CD4-positive, alpha-beta T cell treated with Interleukin-12 subunit alpha and Interleukin-12 subunit beta, for 1 hour (primary cell): Measurements from ENCODE around the gene TXNDC5.

Experiments
- DNase-seq: peaks from one replicate; pipeline ENCODE4 v3.0.0-alpha.2; 2020

Gene TXNDC5

DNA sequence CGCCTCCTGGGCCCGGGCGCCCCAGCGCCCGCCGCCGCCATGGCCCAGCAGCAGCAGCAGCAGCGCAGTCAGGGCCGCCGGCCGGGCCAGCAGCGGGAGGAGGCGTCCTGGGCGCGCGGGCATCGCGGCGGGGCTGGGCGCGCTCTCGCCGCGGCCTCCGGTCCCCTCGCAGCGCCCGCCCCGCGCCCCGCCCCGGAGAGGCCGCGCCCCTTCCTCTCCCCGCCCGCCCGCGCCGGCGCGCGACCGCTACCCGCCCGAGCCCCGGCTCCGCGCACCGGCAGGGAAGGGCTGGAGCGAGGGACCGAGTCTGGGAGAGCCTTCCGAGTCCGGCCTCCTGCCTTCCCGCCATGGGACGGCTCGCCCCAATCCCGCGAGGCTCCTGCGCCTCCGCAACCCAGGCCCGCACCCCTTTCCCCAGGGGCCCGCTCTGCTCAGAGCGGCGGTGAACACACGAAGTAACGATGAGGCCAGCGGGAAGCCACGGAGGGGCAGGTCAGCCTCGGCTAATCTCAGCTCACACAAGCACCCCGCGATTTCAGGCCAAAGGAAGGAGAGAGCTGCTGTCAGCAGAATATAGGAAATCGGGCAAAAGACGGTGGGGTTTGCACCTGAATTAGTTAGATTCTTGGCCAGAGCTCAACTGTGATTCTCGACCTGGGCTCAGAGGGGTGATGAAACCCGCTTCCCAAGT lies at the start of gene TXNDC5:
Gene TXNDC5 (minus strand): TSS at position 135 of the 691 bp plus-strand sequence. CDS start 12 bp downstream, at position 123.
- DNase-seq = peak; percentile 73

DNA sequence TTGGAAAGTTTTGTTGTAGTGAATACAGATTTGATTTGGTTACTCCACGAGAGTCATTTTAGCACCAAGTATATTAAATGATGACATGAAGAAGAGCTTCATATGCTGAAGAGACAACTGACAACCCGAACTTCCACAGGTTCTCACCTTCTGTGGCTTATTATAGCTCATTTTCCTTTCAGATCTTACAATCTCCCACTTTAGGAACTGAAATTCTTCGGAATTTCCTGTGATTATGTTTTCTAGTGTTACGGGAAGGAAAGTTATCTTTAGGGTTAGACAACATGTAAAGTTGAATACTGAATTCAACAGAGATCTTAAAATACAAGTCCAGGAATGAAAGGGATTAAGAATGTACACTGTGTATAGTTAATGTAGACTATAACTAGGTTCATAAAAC lies 49.6 kb upstream of the TXNDC5 start:
- DNase-seq = no peak

DNA sequence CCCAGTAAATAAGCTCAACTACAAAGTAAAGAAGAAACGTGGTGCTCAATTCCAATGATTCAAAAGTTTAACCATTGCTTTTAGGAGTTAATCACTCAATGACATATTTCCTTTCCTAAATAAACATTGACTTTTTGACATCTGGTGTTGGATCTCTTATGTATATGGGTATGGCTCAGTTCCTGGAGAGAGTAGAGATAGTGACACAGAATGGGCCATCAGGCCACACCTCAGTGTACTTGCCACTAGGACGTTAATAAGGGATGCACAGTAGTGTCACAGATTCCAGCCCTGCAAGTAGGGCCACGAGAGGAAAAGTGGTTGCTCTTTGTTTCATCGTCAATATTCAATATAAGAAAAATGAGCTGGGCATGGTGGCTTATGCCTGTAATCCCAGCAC lies 48.9 kb upstream of the TXNDC5 start:
- DNase-seq = no peak

DNA sequence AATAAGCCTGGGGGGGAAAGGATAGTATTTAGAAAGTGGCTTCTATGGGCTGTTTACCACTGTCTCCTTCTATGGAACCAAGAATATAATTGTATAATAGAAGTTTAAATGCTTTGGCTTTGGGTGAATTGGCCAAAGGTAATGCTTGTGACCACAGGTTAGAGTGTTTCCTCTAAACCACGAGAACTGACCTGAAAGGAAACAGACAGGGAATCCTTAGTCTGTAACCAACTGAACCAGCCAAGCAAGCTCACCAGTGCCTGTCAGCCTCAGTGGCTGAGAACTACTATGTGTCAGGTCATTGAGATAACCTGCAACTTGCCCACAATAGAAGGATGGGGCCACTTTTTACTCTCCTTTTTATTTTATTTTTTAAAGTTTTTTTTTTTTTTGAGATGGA lies 47.9 kb upstream of the TXNDC5 start:
- no peak for DNase-seq

DNA sequence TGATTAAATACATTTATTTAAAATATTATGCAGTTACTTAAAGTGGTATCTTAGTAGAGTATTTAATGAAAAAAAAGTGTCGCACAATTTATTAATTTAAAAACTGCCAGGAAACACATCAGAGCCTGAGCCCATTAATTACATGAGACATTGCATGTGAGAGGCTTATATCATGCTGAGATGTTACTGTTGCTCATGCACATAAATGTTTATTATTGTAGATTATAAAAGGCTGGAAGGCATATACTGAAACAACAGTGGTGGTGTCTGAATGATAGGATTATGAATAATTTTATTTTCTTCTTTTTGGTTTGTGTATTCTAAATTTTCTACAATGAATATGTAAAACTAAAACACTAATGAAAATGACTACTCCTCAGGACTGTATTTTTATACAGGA lies 45.7 kb upstream of the TXNDC5 start:
- DNase-seq = no peak

DNA sequence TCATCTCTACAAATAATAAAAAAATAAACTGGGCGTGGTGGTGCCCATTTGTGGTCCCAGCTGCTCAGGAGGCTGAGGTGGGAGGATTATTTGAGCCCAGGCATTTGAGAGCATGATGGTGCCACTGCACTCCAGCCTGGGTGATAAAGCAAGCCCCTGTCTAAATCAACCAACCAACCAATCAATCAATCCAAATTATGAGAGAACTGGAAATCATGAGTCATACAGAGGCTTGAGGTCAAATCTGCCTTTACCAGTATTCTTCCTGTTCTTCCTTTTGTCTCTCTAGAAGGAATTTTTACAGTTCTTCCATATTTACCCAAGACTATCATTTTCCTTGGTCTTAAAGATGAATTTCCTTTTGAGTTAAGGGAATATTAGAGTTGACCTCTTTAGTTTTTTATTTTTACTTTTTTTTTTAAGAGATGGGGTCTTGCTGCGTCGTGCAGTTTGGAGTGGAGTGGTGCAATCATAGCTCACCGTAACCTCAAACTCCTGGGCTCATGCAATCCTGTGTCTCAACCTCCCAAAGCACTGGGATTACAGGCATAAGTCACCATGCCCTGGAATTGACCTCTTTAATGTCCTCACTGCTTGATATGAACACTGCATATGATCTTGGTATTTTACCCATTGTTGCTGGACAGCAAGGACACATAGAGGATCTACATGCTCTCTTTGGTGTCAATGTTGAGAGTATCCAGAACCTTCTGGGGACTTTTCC lies 44.1 kb upstream of the TXNDC5 start:
- no peak for DNase-seq

DNA sequence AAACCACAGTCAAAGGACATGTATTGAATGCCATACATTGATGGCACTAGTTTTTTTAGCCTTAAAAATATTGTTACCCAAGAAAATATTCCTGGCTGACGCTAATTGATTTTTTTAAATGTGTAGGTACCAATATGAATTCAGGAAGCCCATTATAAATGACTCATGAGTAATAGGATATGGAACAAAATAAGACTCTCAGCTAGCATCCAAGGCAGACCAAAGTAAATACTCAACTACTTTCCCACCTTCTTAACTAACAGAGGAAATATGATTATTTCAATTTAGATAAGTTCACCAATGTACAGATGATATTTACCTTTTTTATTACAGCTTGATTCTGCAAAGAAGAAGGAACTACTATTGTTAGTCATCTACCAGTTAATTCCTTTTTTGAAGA lies 43.2 kb upstream of the TXNDC5 start:
- DNase-seq = no peak

DNA sequence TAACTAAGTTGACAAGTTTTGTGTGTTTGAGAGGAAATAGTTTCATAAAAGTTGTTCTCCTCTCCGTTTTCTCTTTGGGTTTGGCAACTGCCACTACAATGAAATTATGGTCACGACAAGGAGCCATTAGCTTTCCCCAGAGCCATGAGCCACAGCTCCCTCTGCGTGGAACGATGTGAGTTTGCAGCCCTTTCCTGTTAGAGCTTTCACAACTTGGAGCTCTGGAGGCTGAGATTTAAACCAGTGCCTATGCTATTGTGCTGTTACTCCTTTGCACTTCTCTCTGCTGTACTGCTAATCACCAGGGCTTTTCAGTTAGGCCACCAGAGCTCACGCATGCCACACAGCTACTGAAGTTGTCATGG lies 29.3 kb upstream of the TXNDC5 start:
- DNase-seq = no peak

DNA sequence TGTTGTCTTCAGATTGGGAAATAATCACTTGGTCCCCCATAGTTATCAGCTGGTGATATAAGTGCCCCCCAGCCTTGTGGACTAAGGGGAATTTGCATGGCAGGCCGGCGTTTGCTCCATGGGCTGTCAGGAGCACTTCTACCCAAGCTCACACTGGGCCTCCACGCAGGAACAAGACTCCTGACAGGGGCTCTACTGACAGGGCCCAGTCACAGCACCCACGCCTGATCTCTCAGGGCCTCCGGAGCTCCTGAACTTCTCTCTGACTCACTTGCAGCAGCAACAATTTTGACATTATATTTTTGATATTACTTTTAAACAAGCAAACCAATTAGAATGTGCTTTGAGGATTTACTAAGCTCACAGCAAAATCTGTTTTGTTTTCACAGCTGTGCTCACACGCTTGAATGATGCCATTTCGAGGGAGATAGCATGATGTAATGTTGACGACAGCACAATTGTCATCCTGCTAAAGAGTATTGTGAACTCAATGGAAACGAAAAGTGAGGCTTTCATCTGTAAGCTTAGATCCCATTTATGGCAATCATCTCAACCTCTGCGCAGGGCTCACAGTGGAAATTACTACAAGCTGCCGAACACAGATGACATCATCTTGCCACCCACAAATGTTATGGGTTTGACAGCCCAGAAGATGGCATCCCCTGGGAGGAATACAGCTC lies 28.7 kb upstream of the TXNDC5 start:
- no peak for DNase-seq

DNA sequence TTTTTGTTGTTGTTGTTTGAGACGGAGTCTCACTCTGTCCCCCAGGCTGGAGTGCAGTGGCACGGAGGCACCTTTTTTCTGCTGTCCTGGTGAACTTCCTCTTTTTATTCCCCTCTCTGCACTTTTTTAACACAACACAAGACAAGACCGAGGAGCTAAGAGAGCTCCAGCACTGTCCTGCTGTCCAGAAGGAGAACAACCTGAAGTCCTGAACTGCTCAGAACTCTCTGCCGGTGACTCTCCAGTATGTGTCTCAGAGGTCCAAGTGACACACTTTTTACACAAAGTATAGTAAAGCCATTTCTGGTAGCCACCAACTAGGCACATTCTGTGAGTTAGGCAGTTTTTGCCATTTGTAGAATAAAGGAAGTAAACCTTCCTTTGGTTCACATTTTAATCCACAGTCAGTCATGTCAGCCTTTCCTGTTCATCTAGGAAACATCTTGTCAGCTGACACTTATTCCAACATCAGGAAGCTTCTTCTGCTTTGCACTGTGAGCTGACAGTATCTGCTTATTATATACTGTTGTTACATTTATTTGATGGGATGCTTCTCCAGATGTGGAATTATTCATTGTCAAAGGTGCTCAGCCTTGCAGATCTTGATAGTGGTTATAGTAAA lies 28.1 kb upstream of the TXNDC5 start:
- no peak for DNase-seq

DNA sequence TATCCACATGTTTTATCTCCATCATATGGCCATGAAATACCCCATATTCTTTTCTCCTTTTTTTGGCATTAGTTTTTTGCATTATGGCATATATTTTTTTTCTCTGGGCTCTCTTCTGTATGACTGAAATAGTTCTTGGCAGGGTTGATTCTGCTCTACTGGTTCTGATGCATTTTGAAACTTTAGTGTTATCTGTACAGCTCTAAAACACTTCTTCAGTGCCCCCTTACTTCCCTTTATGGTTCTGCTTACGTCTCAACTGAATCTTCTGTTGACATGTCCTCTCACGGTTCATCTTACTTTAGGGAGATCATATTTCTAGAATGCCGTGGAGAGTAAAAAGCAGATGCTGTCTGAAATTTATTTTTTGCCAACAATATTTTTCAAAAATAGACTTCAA lies 23.2 kb upstream of the TXNDC5 start:
- no peak for DNase-seq

DNA sequence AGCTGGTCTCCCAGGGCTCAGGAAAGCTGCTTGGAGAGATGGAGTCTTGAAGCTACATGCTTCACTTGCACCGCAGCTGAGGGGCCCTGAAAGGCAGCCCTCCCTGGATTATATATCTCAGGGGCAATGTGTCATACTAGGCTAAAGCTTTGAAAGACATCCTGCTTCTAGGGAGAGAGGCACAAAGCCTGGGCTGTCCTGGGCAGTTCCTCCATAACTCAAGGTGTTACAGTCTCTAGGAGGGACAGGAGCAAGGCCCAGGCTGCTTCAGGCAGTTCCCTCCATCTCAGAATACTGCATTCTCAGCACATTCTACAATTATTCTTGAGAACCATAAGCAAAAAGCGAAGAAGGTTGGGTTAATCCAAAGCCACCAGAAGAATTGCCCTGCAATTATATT lies 22.0 kb upstream of the TXNDC5 start:
- no peak for DNase-seq

DNA sequence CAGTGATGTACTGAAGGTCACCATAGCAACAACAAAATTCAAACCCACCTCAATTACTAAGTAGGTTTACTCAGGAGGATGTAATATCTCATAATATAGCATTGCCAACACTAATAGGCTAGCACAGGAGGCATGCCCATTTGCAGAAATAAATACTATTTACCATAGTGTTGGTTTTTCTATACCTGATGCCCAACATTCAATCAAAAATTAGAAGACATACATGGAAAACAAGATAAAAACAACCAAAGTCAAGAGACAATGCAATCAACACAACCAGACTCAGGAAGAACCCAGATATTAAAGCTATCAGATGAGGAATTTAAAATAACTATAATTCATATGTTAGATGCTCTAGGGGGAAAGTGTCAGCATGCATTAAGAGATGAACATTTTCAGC lies 14.3 kb upstream of the TXNDC5 start:
- no peak for DNase-seq

DNA sequence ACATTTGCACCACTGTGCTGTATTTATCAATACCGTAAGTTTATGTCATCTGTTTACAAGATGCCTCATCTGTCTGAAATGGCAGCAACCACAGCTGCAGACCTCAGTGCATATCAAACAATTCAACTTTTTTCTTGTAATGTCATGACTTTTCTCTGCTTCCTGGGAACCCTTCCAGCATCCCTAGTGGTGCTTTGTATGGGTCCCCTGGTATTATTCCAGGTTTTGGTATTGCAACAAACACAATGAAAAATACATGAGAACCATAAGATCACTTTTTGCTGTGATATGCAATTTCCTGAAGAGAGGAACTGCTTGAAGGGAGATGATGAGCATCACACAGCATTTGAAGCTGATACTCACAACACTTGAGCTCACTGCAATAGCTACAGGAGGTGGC lies 12.0 kb upstream of the TXNDC5 start:
- DNase-seq = no peak

DNA sequence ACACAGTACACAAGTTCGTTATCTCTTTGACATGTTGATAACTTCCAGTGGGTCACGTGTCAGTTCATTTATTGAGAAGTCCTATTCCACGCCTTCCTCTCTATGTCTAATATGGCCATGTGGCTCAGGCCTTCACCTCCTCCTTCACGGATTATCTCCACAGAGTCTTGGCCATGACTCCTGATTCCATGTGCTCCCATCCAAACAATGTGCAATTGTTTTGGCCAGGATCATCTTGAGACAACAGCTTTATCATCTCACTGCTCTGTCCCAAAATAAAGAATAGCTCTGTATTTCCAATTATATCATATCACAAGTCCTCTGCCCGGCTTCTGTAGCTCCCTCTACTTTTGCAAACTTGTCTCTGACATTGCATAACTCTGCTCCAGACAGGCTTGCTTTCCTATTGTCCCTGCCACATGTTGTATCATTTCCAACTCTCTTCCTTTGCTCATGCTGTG lies 11.1 kb upstream of the TXNDC5 start:
- DNase-seq = no peak

DNA sequence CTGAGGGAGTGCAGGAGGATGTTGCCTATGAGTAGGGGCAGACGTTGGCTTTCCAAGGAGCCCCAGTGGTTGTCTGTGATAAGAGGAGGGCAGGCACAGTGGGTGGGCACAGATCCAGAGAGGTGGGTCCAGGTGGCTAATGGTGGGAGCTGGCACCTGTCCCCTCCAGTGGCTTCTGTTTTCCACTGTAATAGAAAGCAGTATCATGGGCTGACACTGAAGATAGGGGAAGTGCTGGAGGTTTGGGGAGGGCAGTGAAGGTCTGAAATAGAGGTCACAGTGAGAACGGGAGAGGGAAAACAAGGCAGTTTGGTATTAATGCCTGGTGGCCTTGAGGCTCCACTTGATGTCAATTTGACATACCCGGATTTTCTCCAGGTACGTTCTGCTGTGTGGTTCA lies 10.5 kb upstream of the TXNDC5 start:
- DNase-seq = no peak

DNA sequence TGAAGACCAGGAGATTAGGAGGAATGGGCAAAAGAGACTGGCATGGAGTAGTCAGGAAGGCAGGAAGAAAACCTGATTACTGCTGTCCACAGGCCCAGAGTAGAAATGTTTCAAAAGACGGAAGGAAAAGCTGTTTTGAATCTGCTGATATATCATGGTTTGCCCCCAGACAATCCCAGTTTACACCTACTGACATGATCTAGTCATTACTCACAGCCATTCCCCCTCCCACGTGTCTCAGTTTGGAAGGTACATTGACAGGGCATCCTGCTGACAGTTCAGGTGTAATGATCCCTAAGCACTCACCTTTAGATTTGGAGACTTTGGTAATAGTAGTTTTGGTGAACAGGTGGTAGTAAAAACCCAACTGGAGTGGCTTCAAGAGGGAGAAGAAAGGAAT lies 9.8 kb upstream of the TXNDC5 start:
- DNase-seq = no peak

DNA sequence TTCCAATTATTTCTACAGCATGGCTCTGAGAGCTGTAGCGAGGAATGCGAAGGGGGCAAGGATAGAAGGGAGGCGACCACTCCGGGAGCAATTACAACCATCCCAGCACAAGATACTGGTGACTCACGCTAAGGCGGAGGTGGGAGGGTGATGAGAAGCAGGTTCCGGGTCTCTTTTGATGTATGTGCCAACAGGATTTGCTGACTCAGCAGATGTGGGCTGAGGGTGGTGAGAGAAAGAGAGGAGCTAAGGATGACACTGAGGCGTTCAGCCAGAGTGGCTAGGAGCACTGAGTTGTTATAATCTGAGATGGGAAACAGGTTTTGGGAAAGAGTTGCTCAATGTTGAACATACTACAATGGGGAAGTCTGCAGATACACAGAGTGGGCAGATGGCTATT lies 9.3 kb upstream of the TXNDC5 start:
- DNase-seq = no peak

DNA sequence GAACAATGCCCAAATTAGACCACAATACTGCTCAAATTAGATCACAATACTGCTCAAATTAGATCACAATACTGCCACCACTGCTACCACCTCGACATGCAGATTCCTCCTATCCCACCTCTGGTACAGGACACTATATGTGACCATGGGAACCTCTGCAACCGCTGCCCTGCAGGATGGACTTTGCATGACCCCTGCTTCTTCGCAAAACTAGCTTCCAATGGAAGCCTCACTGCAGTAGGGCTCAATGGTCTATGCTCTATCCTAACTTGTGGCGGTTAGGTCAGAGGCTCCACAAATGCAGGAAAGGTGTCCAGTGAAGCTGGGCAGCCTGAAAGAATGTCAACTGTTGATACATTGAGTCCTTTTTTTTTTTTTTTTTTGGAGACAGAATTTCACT lies 7.8 kb upstream of the TXNDC5 start:
- DNase-seq = no peak

DNA sequence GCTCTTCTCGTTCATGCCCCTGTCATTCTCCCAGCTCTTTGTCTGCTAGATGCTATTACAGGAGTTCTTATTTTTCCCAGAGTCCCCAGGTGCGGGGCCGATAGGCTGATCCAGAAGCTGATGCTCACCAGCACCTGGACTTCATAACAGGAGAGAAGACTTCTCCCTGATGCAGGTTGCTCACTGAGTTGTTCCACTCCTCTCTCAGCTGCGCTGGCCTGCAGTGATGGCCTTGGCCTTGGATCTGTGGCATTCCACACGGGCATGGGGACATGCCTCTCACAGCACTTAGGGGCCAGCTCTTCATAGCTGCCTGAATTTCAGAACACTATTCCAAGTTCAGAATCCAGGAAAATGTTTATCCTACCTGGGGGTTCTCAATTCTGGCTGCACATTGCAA lies 7.1 kb upstream of the TXNDC5 start:
- DNase-seq = no peak

DNA sequence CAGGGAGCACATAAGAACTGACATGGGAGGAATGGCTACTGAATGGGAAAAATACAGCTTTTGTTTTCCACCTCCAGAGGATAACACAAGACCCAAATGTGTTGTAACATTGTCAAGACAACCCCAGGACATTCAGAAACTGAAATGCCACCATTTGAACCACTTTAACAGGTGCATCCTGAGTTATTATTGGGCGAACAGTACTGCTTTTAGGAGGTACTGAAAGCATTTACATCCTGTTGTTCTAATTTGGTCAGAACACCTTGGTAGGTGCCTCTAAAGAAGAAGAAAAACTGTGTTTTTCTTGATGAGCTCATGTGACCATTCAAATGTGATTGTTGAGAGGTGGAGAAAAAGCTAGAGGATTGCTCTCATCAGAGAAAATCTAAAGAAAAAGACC lies 6.4 kb upstream of the TXNDC5 start:
- no peak for DNase-seq

DNA sequence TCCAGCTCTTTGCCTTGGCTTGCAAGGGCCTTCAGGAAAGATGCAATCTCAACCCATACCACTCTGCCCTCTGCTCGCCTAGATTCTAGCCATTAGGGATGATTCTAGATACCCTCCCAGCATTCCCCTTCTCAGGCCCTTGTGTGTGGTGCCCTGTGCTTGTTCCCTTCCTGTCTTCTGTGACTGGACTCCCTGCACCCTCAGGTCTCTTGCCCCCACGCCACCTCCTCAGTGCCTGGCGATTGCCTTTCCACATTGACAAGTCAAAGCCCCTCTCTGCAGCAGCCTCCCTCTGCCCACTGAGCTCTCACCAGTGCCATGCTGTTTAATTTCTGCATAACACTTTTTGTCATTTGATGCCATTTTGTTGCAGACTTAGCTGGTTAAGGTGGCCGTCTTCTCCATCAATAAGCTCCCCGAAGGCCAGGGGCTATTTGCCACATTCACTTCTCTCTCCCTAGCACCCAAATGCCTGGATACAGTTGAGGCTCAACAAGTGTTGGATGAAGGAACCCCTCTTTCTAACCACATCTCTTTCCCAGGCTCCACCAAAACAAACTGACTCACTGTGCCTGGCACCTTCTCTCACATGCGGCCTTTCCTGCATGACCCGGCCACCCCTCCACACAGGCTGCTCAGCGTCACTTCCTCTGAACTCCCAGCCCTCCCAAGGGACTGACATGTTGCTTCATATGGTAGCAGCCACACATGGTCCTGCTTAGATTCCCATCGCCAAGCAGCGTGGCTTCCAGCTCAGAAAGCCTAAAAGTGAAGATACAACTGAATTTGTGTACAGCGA lies 4.6 kb upstream of the TXNDC5 start:
- no peak for DNase-seq

DNA sequence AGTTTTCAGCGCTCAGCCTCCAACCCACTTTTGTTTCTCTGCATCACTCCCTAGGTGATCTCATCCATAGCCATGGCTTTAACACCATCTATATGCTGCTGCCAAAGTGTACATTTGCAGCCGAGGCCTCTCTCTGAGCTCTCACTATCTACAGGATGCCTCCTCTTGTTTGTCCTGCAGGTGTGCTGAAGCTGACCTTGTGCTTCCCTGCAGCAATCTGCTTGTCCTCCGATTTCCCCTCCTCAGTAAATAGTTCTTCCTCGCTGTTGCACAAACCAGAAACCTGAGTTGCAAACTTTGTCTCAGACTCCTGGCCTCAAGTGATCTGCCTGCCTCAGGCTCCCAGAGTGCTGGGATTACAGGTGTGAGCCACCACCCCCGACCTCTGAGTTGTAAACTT lies 3.7 kb upstream of the TXNDC5 start:
- no peak for DNase-seq
